HG03457 (cell line): ENCODE measurements around the gene ZNF48.
A peak's percentile ranks its signal among the peaks of the same experiment; 100 is the strongest.

Experiments
- ATAC-seq: cut with Tn5 transposase; IDR thresholded peaks from one replicate; pipeline ENCODE4 v1.9.1; 2021; ENCODE audit warnings: moderate number of reproducible peaks; ENCODE audit not compliant: unreplicated experiment

The ZNF48 gene

DNA sequence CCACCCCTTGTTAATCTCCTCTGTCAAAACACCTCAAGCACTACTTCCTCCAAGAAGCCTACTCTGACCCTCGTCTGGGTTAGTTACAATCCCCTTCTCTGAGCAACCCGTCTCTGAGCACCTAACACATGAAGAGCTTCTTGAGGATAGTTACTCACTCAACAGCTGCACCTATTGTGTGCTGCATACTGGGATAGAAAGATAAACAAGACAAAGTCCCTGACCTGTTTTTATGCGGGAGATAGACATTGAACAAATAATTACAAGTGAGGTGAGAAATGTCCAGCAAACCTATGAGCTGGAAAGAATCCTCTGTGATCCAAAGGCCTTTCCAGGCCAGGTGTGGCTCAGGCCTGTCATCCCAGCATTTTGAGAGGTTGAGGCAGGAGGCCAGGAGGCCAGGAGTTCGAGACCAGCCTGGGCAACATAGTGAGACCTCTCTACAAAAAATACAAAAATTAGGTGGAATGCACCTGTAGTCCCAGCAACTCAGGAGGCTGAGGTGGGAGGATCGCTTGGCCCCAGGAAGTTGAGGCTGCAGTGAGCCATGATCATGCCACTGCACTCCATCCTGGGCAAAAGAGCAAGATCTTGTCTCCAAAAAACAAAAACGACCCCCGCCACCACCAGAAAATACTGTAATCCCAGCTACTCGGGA is 6.7 kb downstream of the ZNF48 start:
- no peak for ATAC-seq

DNA sequence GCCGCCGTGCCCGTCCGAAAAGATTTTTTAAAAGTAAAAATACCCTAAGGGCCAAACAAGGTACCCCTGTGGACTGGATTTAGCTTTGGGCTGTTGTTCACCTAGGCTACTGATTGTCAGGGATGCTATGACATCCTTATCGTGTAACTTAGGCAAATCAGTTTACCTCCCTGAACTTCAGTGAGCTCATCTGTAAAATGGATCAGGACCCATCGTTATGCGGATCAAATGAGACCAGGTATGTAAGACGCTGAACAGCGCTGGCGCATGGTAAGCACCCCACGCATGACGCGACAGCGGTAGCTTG is 11.5 kb downstream of the ZNF48 start:
- no peak for ATAC-seq

DNA sequence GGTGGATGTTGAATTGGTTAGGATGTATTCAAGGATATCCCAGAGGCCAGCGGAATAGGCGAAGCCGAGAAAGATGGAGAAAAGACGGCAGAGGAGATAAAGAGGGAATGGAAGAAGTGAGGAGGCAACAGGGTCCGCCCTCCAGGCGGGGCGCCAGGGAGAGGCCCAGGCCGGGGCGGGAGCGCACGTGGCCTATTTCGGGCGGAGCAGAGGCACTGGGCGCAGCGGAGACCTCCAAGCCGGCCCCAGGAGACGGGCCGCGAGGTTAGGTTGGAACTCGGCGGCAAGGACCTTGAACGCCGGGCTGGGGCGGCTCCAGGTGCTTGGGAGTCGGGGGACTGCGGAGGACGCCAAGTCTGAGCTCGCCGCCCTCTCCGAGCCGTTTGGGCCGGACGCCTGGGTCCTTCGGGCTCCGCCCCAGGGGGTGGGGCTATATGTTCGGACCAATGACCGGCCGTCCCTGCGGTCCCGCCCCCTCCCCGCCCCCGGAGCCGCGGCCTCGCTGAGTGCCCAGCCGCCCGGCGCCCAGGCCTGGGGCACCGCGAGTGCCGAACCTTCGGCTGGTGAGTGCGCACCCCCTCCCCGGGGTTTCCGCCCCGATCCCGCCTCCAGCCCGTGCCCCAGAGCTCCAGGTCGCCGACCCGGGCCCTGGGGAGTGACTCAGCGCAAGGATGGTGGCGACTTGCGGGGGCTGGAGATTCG is 12.0 kb downstream of the ZNF48 start, which contains the start of gene ZNF771:
Gene ZNF771 (plus strand): TSS at position 505 of the 702 bp plus-strand sequence. CDS start 448 bp downstream, outside the sequence.
- no peak for ATAC-seq

DNA sequence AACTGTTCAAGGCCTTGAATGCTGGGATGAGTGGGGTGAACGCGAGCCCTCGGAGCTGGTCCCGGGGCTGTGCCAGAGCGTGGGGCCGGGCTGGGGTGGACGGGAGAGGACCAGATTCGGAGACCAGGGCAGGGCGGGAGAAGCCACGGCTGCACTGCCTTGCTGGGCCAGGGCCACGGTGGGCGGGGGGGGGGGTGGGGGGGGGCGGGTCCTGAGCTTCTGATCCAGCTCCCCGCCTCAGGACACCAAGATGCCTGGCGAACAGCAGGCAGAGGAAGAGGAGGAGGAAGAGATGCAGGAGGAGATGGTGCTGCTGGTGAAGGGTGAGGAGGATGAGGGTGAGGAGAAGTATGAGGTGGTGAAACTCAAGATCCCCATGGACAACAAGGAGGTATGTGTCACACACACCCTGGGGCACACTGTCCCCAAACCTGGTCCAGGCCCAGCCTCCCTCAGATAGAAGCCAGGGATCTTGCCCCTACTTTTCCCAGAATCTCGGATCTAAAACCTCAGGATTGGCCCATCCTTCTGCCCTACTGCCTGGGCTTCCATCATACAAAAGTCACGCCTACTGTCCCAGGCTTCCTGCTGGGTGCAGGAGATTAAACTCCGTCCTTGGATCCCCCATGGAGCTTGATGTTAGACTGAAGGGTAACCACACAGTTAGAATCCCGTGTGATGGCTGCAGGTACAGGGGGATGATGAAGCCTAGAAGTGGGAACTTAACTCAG is 12.7 kb downstream of the ZNF48 start:
- ATAC-seq, result no peak

- ATAC-seq, result no peak
These were observed 14.2 kb downstream of the ZNF48 start for GRCh38 chr16:30409125-30410060.

DNA sequence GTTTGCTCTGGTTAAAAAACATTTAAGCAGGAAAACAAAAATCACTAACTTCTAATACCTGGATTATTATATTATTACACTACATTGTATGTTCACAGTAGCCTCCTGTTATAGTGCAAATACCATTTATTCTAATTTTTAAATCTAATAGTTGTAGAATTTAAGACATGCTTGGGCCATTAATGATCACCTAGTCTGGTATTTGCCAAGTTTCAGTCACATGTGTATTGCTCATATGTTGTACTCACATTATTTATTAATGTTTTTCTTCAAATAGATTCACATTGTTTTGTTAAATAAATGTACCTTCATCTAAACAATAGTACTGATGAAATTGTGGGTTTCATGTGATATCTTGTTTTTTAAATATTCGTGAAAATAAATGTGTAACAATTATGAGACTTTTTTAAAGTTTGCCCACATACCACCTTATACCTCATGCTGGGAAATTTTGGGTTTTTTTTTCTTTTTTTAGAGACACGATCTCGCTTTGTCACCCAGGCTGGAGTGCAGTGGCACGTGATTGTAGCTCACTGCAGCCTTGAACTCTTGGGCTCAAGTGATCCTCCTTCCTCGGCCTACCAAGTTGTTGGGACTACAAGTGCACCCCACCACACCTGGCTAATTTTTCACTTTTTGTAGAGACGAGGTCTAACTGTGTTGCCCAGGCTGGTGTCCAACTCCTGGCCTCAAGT is 18.0 kb downstream of the ZNF48 start:
- no peak for ATAC-seq

DNA sequence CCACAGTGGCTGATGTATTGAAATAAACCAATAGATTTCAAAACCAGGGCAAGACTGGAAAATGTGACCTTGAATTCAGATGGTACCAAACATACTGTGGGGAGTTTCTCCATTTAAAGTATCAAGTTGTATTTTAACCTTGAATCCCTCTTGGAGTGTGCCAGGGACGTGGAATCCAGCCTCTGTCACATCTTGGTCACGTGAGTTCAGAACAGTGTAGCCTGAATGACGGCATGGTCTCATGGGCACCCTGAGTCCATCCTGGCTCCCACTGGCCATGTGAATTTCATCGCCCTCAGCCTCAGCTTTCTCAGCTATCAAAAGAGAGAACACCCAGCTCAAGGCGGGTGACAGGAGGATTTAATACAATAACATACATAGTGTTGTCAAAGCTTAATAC is 18.9 kb downstream of the ZNF48 start:
- no peak for ATAC-seq

DNA sequence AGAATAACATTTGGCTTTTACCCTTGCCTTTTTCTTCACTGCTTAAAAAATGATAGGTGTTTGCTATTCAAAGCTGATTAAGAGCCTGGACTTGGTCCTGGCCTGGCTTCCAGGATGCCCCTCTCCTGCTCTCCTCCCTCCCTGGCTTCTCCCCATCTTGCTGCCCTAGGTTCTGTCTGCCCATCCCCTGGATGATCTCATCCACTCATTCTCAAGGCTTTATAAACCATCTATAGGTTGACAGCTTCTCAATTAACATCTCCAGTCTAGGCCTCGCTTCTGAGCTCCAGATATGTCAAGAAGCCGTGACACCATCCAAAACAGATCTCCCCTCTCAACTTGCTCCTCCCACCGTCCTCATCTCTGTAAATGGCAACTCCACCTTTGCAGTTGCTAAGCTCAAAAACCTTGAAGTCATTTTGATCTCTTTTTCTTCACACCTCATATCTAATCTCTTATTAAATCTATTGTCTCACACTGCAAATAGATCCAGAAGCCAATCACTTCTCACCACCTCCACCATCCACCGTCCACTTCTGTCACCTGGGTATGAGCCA is 20.9 kb downstream of the ZNF48 start:
- ATAC-seq, result no peak

- ATAC-seq, result no peak
These were observed 21.7 kb downstream of the ZNF48 start for GRCh38 chr16:30416624-30417528.

DNA sequence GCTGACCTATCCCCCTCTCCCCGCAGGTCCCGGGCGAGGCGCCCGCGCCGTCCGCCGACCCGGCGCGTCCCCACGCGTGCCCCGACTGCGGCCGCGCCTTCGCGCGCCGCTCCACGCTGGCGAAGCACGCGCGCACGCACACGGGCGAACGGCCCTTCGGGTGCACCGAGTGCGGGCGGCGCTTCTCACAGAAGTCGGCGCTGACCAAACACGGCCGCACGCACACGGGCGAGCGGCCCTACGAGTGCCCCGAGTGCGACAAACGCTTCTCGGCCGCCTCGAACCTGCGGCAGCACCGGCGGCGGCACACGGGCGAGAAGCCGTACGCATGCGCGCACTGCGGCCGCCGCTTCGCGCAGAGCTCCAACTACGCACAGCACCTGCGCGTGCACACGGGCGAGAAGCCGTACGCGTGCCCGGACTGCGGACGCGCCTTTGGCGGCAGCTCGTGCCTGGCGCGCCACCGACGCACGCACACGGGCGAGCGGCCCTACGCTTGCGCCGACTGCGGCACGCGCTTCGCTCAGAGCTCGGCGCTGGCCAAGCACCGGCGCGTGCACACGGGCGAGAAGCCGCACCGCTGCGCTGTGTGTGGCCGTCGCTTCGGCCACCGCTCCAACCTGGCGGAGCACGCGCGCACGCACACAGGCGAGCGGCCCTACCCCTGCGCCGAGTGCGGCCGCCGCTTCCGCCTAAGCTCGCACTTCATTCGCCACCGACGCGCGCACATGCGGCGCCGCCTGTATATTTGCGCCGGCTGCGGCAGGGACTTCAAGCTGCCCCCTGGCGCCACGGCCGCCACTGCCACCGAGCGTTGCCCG is 22.5 kb downstream of the ZNF48 start:
- peak; percentile 63 for ATAC-seq

- ATAC-seq, result no peak
These were observed 23.3 kb downstream of the ZNF48 start for GRCh38 chr16:30418350-30419181.

DNA sequence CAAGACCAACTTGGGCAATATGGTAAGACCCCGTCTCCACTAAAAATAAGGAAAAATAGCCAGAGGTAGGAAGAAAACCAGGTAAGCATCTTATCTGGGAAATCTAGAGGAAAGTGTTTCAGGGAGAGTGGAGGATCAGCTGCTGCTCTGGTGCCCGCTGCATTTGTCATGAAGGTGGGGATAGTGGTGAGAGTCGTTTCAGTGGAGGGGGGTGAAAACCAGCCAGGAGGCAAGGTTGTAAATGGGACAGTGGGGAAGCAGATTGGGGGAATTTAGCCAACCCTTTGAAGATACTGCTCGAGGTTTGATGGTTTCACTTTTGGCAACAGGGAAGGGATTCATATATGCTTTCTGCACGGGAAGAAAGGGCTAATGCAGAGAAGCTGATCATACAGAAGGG is 25.8 kb downstream of the ZNF48 start:
- ATAC-seq, result no peak

- no peak for ATAC-seq
These were observed 32.8 kb downstream of the ZNF48 start for GRCh38 chr16:30428055-30428454.

DNA sequence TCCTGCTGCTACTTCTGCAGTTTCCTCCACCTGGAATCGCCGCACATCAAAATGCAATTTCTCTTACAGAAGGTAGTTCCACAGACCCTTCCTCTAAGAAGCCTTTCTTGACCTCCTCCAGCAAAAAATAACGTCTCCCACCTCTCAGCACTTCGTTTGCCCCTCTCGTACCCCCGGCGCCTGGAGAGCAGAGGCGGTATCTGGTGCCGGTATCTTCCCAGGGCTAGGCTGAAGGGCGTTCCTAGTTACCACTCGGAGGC is 34.1 kb downstream of the ZNF48 start:
- no peak for ATAC-seq

DNA sequence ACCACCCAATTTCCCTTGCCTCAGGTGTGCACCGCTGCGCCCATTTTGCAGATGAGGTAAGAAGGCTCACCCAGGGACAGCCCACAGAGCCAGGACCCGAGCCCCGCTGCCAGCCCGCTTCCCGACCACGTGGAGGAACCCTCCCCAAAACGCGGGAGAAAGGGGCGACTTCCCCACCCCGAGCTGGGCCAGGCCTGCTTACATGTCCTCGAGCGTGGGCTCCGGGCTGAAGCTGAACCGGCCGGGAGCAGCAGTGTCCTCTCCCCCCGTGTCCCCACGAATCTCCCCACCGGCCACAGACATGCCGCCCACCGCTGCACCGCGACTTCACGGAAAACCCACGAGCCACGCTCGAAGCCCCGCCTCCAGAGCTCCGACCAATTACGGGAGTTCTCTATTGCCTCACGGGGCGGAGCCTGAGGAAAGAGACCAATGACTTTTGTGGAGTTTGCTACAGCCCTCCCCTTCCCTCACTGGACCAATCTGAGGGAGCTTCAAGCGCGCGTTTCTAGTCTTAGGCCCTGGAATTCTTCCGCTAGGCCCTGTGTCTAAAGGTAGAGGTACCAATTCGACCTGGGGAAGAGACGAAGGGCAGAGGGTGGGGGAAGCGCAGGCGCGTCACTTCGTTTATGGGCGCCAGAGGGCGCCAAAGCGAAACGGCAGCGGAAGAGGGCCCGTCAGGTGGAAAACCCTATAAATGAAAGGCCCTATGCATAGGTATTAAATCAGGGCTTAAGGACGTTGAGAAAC is 34.6 kb downstream of the ZNF48 start, which contains the start of gene DCTPP1:
Gene DCTPP1 (minus strand): TSS at position 353 of the 750 bp plus-strand sequence. CDS start 50 bp downstream, at position 303.
- peak; percentile 93 for ATAC-seq

GRCh38 chr16:30430428-30430970 is 35.3 kb downstream of the ZNF48 start:
- ATAC-seq, result peak; percentile 18
